Measurements from ENCODE around the gene TMSB10.

DNA sequence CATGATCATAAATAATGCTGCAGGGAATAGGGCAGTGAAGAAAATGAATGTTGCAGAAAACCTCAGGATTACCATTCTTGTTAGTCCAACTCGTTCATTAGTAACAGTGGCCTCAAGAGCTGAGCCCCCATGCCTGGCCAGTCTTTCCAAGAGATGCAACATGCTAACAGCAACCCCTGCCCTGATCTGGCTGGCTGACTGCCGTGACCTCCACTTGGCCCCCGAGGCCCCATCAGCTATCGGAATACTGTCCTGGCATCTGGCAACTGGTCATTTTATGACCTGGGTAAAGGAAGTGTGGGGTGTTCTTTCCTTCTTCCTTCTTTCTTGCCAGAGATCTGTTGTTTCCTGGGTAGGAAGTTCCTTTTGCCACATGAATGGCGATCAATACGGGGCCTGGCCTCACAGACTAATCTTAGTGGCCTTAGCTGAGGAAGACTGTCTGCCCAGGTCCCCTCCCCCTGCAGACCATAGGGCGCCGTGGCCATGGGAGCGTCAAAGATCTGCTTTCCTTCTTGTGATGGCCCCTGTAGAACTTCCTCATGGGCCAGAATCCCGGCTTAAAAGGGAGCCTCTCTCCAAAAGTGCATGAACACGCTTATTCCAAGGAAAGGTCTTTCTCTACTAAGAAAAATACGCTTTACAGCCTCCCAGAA is 14.0 kb upstream of the TMSB10 start:
- TF ChIP-seq, protein P1, sequence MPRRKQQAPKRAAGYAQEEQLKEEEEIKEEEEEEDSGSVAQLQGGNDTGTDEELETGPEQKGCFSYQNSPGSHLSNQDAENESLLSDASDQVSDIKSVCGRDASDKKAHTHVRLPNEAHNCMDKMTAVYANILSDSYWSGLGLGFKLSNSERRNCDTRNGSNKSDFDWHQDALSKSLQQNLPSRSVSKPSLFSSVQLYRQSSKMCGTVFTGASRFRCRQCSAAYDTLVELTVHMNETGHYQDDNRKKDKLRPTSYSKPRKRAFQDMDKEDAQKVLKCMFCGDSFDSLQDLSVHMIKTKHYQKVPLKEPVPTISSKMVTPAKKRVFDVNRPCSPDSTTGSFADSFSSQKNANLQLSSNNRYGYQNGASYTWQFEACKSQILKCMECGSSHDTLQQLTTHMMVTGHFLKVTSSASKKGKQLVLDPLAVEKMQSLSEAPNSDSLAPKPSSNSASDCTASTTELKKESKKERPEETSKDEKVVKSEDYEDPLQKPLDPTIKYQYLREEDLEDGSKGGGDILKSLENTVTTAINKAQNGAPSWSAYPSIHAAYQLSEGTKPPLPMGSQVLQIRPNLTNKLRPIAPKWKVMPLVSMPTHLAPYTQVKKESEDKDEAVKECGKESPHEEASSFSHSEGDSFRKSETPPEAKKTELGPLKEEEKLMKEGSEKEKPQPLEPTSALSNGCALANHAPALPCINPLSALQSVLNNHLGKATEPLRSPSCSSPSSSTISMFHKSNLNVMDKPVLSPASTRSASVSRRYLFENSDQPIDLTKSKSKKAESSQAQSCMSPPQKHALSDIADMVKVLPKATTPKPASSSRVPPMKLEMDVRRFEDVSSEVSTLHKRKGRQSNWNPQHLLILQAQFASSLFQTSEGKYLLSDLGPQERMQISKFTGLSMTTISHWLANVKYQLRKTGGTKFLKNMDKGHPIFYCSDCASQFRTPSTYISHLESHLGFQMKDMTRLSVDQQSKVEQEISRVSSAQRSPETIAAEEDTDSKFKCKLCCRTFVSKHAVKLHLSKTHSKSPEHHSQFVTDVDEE (CRISPR knock-in tag; IDR thresholded peaks at IDR 0.05): no peak
- TF ChIP-seq RARB (CRISPR knock-in tag; IDR thresholded peaks at IDR 0.05): no peak
- no peak for TF ChIP-seq ZFP3 (CRISPR knock-in tag; IDR thresholded peaks at IDR 0.05)
- TF ChIP-seq, protein P2, sequence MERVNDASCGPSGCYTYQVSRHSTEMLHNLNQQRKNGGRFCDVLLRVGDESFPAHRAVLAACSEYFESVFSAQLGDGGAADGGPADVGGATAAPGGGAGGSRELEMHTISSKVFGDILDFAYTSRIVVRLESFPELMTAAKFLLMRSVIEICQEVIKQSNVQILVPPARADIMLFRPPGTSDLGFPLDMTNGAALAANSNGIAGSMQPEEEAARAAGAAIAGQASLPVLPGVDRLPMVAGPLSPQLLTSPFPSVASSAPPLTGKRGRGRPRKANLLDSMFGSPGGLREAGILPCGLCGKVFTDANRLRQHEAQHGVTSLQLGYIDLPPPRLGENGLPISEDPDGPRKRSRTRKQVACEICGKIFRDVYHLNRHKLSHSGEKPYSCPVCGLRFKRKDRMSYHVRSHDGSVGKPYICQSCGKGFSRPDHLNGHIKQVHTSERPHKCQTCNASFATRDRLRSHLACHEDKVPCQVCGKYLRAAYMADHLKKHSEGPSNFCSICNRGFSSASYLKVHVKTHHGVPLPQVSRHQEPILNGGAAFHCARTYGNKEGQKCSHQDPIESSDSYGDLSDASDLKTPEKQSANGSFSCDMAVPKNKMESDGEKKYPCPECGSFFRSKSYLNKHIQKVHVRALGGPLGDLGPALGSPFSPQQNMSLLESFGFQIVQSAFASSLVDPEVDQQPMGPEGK (CRISPR knock-in tag; IDR thresholded peaks at IDR 0.05; ENCODE audit: borderline replicate concordance): no peak
- TF ChIP-seq BACH2 (CRISPR knock-in tag; IDR thresholded peaks at IDR 0.05; ENCODE audit: borderline replicate concordance): no peak
- TF ChIP-seq TOX (CRISPR knock-in tag; IDR thresholded peaks at IDR 0.05; ENCODE audit: borderline replicate concordance): no peak
- TF ChIP-seq ARNTL (CRISPR knock-in tag; IDR thresholded peaks at IDR 0.05; ENCODE audit: borderline replicate concordance, low read depth): no peak
- TF ChIP-seq ISL1 (CRISPR knock-in tag; IDR thresholded peaks at IDR 0.05): no peak
- TF ChIP-seq TCF4 (CRISPR knock-in tag; IDR thresholded peaks at IDR 0.05; ENCODE audit: borderline replicate concordance): no peak
- no peak for TF ChIP-seq ZNF70 (CRISPR knock-in tag; IDR thresholded peaks at IDR 0.05)
- TF ChIP-seq ESRRG (CRISPR knock-in tag; IDR thresholded peaks at IDR 0.05): no peak
- no peak for TF ChIP-seq ZFP30 (CRISPR knock-in tag; IDR thresholded peaks at IDR 0.05)
- TF ChIP-seq, protein P3, sequence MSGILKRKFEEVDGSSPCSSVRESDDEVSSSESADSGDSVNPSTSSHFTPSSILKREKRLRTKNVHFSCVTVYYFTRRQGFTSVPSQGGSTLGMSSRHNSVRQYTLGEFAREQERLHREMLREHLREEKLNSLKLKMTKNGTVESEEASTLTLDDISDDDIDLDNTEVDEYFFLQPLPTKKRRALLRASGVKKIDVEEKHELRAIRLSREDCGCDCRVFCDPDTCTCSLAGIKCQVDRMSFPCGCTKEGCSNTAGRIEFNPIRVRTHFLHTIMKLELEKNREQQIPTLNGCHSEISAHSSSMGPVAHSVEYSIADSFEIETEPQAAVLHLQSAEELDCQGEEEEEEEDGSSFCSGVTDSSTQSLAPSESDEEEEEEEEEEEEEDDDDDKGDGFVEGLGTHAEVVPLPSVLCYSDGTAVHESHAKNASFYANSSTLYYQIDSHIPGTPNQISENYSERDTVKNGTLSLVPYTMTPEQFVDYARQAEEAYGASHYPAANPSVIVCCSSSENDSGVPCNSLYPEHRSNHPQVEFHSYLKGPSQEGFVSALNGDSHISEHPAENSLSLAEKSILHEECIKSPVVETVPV (CRISPR knock-in tag; IDR thresholded peaks at IDR 0.05): no peak
- no peak for TF ChIP-seq SNAI2 (CRISPR knock-in tag; IDR thresholded peaks at IDR 0.05)

All from SK-N-SH treated with all-trans-retinoic acid at 6 μM for 48 hours (cell line).